ENCODE measurements around the gene LMTK2. TPM values are rescaled to one million over a fixed set of nuclear protein-coding genes. Genes with fewer than 3 reads are reported as not detected.

Gene LMTK2
- total and polyA plus RNA-seq, 2 donors (not counting 1 experiment from before 2014, with no cell fraction given): 4.9 to 13.1 TPM

GRCh38 chr7:98165827-98166667 is 59.4 kb downstream of the LMTK2 start:
- WGBS (ENCODE audit: insufficient coverage): 84% methylated on average over 15 of the region's 18 CpGs
- ChIA-PET CTCF (interaction anchor here (0.7 to 11.3 kb wide), 13 partner anchors 14 to 235 kb away, joined by 3 to 383 read pairs (median 6); partner anchors contain the start of genes BAIAP2L1 and LMTK2), POLR2A (no interaction called here)
- DNase-seq: peak; percentile 70
- H3K27me3 Mint-ChIP-seq: peaks cover 4% of the 10 kb centered on the region
- no peak overlapping the region for H3K27ac ChIP-seq (ENCODE audit: low read length in 2 of 2)
- peak; percentile 70 for ATAC-seq (ENCODE audit: low read depth)
- H3K4me2 ChIP-seq (replicated peaks; ENCODE audit: low read depth, low read length, poor library complexity, severe bottlenecking): no peak overlapping the region
- no peaks in the 10 kb centered on the region for H3K36me3 ChIP-seq (replicated peaks in 1 of 2; ENCODE audit: control extremely low read depth in 1 of 2, control insufficient read depth in 1 of 2, extremely low read depth in 1 of 2, insufficient read depth in 2 of 2, low read length in 1 of 2)
- peaks cover 48% of the 10 kb centered on the region for H4K20me1 ChIP-seq (ENCODE audit: control insufficient read depth, insufficient read depth, low read length, poor library complexity, severe bottlenecking)
- no peak overlapping the region for H3K4me3 Mint-ChIP-seq
- H3K27me3 ChIP-seq (replicated peaks in 1 of 4; ENCODE audit: control extremely low read depth in 1 of 4, control insufficient read depth in 3 of 4, insufficient read depth in 4 of 4, low read length in 3 of 4): peaks cover 0 to 4% (median 0%) of the 10 kb centered on the region in 4 experiments
- H3K4me1 ChIP-seq (ENCODE audit: control insufficient read depth in 2 of 2, insufficient read depth in 2 of 2, low read length in 2 of 2): peaks cover 3 to 13% of the 10 kb centered on the region in 2 donors
- peaks cover 4% of the 10 kb centered on the region for H3K79me2 ChIP-seq (ENCODE audit: control insufficient read depth, insufficient read depth, low read length)
- H3K4me3 ChIP-seq (ENCODE audit: control extremely low read depth in 1 of 5, extremely low read depth in 1 of 5, insufficient read depth in 1 of 5, low read depth in 2 of 5, low read length in 4 of 5): no peak overlapping the region
- intact Hi-C loops (cut with micrococcal nuclease): loop anchor here (2.0 to 10.0 kb wide), 2 partner anchors 27 to 1061 kb away; no protein-coding TSS in a partner anchor
- no peak overlapping the region for H2AFZ ChIP-seq (ENCODE audit: insufficient read depth, low read depth, low read length, poor library complexity, severe bottlenecking)
- peaks cover 22% of the 10 kb centered on the region for H3K4me1 Mint-ChIP-seq
- no peaks in the 10 kb centered on the region for H3K9me3 ChIP-seq (ENCODE audit: control extremely low read depth in 1 of 3, control insufficient read depth in 2 of 3, insufficient read depth in 1 of 3, low read length in 2 of 3)
- H3K9ac ChIP-seq (ENCODE audit: low read length): no peak overlapping the region
- no peak overlapping the region for H3K27ac Mint-ChIP-seq
- TF ChIP-seq EZH2 (IDR thresholded peaks at IDR 0.05; ENCODE audit: borderline replicate concordance, insufficient read depth, low read depth, low read length, poor library complexity, severe bottlenecking): no peak
- TF ChIP-seq CTCF (IDR thresholded peaks at IDR 0.05): peak; percentile 77
- no peaks in the 10 kb centered on the region for H3K9me3 Mint-ChIP-seq (ENCODE audit: insufficient read depth)

- no CpG with 5 or more reads among the region's 2 CpGs for WGBS (ENCODE audit: insufficient coverage)
- peaks cover 4% of the 10 kb centered on the region for H3K79me2 ChIP-seq (ENCODE audit: control insufficient read depth, insufficient read depth, low read length)
- ChIA-PET POLR2A (no interaction called here), CTCF (interaction anchor here (0.8 to 11.3 kb wide), 12 partner anchors 10 to 235 kb away, joined by 3 to 383 read pairs (median 11); partner anchors contain the start of genes BAIAP2L1 and LMTK2)
- H3K9me3 Mint-ChIP-seq (ENCODE audit: insufficient read depth): no peaks in the 10 kb centered on the region
- DNase-seq: no peak
- peaks cover 22% of the 10 kb centered on the region for H3K4me1 Mint-ChIP-seq
- peaks cover 0 to 4% (median 0%) of the 10 kb centered on the region in 4 experiments for H3K27me3 ChIP-seq (replicated peaks in 1 of 4; ENCODE audit: control extremely low read depth in 1 of 4, control insufficient read depth in 3 of 4, insufficient read depth in 4 of 4, low read length in 3 of 4)
- no peak overlapping the region for H3K4me3 ChIP-seq (ENCODE audit: control extremely low read depth in 1 of 5, extremely low read depth in 1 of 5, insufficient read depth in 1 of 5, low read depth in 2 of 5, low read length in 4 of 5)
- H3K4me1 ChIP-seq (ENCODE audit: control insufficient read depth in 2 of 2, insufficient read depth in 2 of 2, low read length in 2 of 2): peaks cover 3 to 13% of the 10 kb centered on the region in 2 donors
- no peak for TF ChIP-seq EZH2 (IDR thresholded peaks at IDR 0.05; ENCODE audit: borderline replicate concordance, insufficient read depth, low read depth, low read length, poor library complexity, severe bottlenecking)
- TF ChIP-seq CTCF (IDR thresholded peaks at IDR 0.05): no peak
- H3K4me3 Mint-ChIP-seq: no peak overlapping the region
- H3K27me3 Mint-ChIP-seq: peaks cover 4% of the 10 kb centered on the region
- H3K27ac ChIP-seq (ENCODE audit: low read length in 2 of 2): no peak overlapping the region
- H3K4me2 ChIP-seq (replicated peaks; ENCODE audit: low read depth, low read length, poor library complexity, severe bottlenecking): no peak overlapping the region
- H4K20me1 ChIP-seq (ENCODE audit: control insufficient read depth, insufficient read depth, low read length, poor library complexity, severe bottlenecking): peaks cover 48% of the 10 kb centered on the region
- H3K9ac ChIP-seq (ENCODE audit: low read length): no peak overlapping the region
- no peaks in the 10 kb centered on the region for H3K9me3 ChIP-seq (ENCODE audit: control extremely low read depth in 1 of 3, control insufficient read depth in 2 of 3, insufficient read depth in 1 of 3, low read length in 2 of 3)
- no peak overlapping the region for H2AFZ ChIP-seq (ENCODE audit: insufficient read depth, low read depth, low read length, poor library complexity, severe bottlenecking)
- H3K36me3 ChIP-seq (replicated peaks in 1 of 2; ENCODE audit: control extremely low read depth in 1 of 2, control insufficient read depth in 1 of 2, extremely low read depth in 1 of 2, insufficient read depth in 2 of 2, low read length in 1 of 2): no peaks in the 10 kb centered on the region
- intact Hi-C loops (cut with micrococcal nuclease): loop anchor here (2.0 to 10.0 kb wide), 2 partner anchors 28 to 1062 kb away; no protein-coding TSS in a partner anchor
- no peak for ATAC-seq (ENCODE audit: low read depth)
- no peak overlapping the region for H3K27ac Mint-ChIP-seq
Measured at GRCh38 chr7:98166668-98166970, 60.0 kb downstream of the LMTK2 start.

All from B cell (primary cell).